HTERT RPE-1 (cell line): Measurements from ENCODE around the gene PIK3R3.

Source experiments
- in situ Hi-C: fragments of 300-500 bp; cut with MboI; formaldehyde crosslinking; loops from 4 replicates; pipeline ENCODE4 v1.14.3; 2020; ENCODE audit warnings: low sequenced_read_pairs

PIK3R3 gene

GRCh38 chr1:45998020-45998617, 134.3 kb downstream of the PIK3R3 start:
- in situ Hi-C loops, result no loop called here

- in situ Hi-C loops, result no loop called here
Measured at GRCh38 chr1:45995298-45995697, 137.1 kb downstream of the PIK3R3 start.

- in situ Hi-C loops, result no loop called here
Measured at GRCh38 chr1:45994423-45994822, 138.0 kb downstream of the PIK3R3 start.
